Mesenchymal stem cell (in vitro differentiated cells and primary cell): Measurements from ENCODE around the gene MFNG.

ENCODE experiments used
- DNase-seq: peaks from one replicate; pipeline ENCODE4 v3.0.0-alpha.2; 2013
- H2AFZ ChIP-seq: one replicate; pipeline ENCODE4 v1.6.1; 2013; ENCODE audit warnings: low read depth, mild to moderate bottlenecking, control low read depth, inconsistent platforms, low read length, moderate library complexity
- H2AK5ac ChIP-seq: 2 replicates; pipeline ENCODE4 v1.6.1; 2013; ENCODE audit warnings: low read length, moderate library complexity, mild to moderate bottlenecking, inconsistent platforms; ENCODE audit not compliant: severe bottlenecking
- H2BK120ac ChIP-seq: one replicate; pipeline ENCODE4 v1.6.1; 2013; ENCODE audit warnings: low read depth, mild to moderate bottlenecking, inconsistent platforms, low read length, moderate library complexity
- H2BK12ac ChIP-seq, 2 experiments: one replicate each; pipeline ENCODE4 v1.6.1; 2013; ENCODE audit warnings: inconsistent platforms in 2 of 2, low read length in 2 of 2, mild to moderate bottlenecking in 2 of 2, moderate library complexity in 2 of 2, control low read depth in 1 of 2
- H2BK15ac ChIP-seq: one replicate; pipeline ENCODE4 v1.6.1; 2013; ENCODE audit warnings: mild to moderate bottlenecking, low read depth, inconsistent platforms; ENCODE audit not compliant: poor library complexity, severe bottlenecking
- H2BK5ac ChIP-seq: 2 replicates; pipeline ENCODE4 v1.6.1; 2013; ENCODE audit warnings: low read depth, mild to moderate bottlenecking, low read length, control low read depth, inconsistent platforms; ENCODE audit not compliant: poor library complexity, severe bottlenecking
- H3K14ac ChIP-seq, 2 experiments: one replicate each; pipeline ENCODE4 v1.6.1; 2013; ENCODE audit warnings: inconsistent platforms in 2 of 2, low read length in 2 of 2, control low read depth in 1 of 2, mild to moderate bottlenecking in 1 of 2, moderate library complexity in 1 of 2
- H3K18ac ChIP-seq, 2 experiments: one replicate each; pipeline ENCODE4 v1.6.1; 2013; ENCODE audit warnings: inconsistent platforms in 2 of 2, low read length in 2 of 2, control low read depth in 1 of 2, low read depth in 1 of 2, mild to moderate bottlenecking in 1 of 2
- H3K23ac ChIP-seq, 2 experiments: one replicate each; pipeline ENCODE4 v1.6.1; 2013; ENCODE audit warnings: inconsistent platforms in 2 of 2, low read length in 2 of 2, mild to moderate bottlenecking in 2 of 2, moderate library complexity in 2 of 2, control low read depth in 1 of 2
- H3K27ac ChIP-seq: 2 replicates; pipeline ENCODE4 v1.5.1; 2013; ENCODE audit warnings: mild to moderate bottlenecking, moderate library complexity, low read length, control low read depth, inconsistent platforms; ENCODE audit not compliant: poor library complexity, severe bottlenecking
- H3K27me3 ChIP-seq, 2 experiments: 2 replicates each; pipeline versions ENCODE4 v1.6.1 to v1.7.0; 2013; ENCODE audit warnings: low read length in 2 of 2, mild to moderate bottlenecking in 2 of 2, moderate library complexity in 2 of 2, control low read depth in 1 of 2, inconsistent platforms in 1 of 2; ENCODE audit not compliant: control insufficient read depth in 1 of 2, insufficient read depth in 1 of 2
- H3K36me3 ChIP-seq, 2 experiments: 2 replicates each; pipeline versions ENCODE4 v1.6.1 to v1.7.0; 2013; ENCODE audit warnings: low read length in 2 of 2, control low read depth in 1 of 2, inconsistent platforms in 1 of 2, low read depth in 1 of 2, mild to moderate bottlenecking in 1 of 2; ENCODE audit not compliant: insufficient read depth in 2 of 2, control insufficient read depth in 1 of 2
- H3K4ac ChIP-seq, 2 experiments: one replicate each; pipeline ENCODE4 v1.6.1; 2013; ENCODE audit warnings: inconsistent platforms in 2 of 2, low read length in 2 of 2, mild to moderate bottlenecking in 2 of 2, moderate library complexity in 2 of 2, control low read depth in 1 of 2, low read depth in 1 of 2
- H3K4me1 ChIP-seq: 2 replicates; pipeline ENCODE4 v1.6.1; 2013; ENCODE audit warnings: low read depth, low read length, control low read depth; ENCODE audit not compliant: control insufficient read depth, insufficient read depth
- H3K4me2 ChIP-seq: 2 replicates; pipeline ENCODE4 v1.6.1; 2013; ENCODE audit warnings: low read length, mild to moderate bottlenecking, inconsistent platforms; ENCODE audit not compliant: poor library complexity, severe bottlenecking
- H3K4me3 ChIP-seq, 2 experiments: 2 replicates each; pipeline versions ENCODE4 v1.5.1 to v1.7.0; 2013; ENCODE audit warnings: low read length in 2 of 2, mild to moderate bottlenecking in 2 of 2, control low read depth in 1 of 2, low read depth in 1 of 2; ENCODE audit not compliant: insufficient read depth in 1 of 2
- H3K79me1 ChIP-seq: replicated peaks from 2 replicates; pipeline ENCODE4 v1.6.1; 2013; ENCODE audit warnings: mild to moderate bottlenecking, control low read depth, low read length, inconsistent platforms; ENCODE audit not compliant: poor library complexity, severe bottlenecking
- H3K9ac ChIP-seq: 2 replicates; pipeline ENCODE4 v1.7.0; 2013; ENCODE audit warnings: mild to moderate bottlenecking, low read length, moderate library complexity
- H3K9me3 ChIP-seq: 2 replicates; pipeline ENCODE4 v1.7.0; 2013; ENCODE audit warnings: mild to moderate bottlenecking, low read length; ENCODE audit not compliant: control insufficient read depth
- H4K8ac ChIP-seq: one replicate; pipeline ENCODE4 v1.6.1; 2013; ENCODE audit warnings: inconsistent platforms, mild to moderate bottlenecking, low read length, moderate library complexity
- H4K91ac ChIP-seq: one replicate; pipeline ENCODE4 v1.6.1; 2013; ENCODE audit warnings: mild to moderate bottlenecking, low read length, inconsistent platforms
- WGBS: methylation state at CpG from one replicate; pipeline ENCODE4 v1.1.7; 2013; ENCODE audit warnings: mixed read lengths; 5-methylcytosine and 5-hydroxymethylcytosine counted together

Gene MFNG

DNA sequence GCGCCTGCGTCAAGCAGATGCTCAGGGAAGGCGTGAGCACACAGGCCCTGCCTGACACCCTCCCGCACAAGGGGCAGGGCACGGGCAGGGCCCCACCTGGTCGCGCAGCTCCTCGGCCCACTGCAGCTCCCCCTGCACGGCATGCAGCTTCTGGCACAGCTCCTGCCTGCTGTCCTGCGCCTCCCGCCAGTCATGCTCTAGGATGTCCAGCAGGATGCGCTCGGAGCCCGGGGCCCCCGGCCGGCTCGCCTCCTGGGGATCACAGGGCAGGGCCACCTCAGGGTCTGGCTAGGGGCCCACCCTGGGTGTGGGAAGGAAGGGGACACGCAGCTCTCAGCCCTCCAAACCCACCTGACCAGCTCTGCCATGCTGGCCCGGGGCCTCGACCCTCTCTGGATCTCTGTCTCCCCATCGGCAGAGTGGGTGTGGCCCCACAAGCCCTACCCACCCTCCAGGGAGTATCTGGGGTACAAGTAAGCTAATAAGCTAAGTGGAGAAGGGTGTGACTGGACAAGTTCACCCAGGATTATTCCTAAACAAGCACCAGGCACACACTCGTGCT lies 22.3 kb upstream of the MFNG start:
- no peak overlapping the region for H2BK120ac ChIP-seq
- no peak overlapping the region for H2AFZ ChIP-seq
- no peak for DNase-seq
- H4K8ac ChIP-seq: no peak overlapping the region
- H3K18ac ChIP-seq: peak overlapping the region in 1 of 2 experiments; percentile 38
- peaks cover 50% of the 10 kb centered on the region for H3K79me1 ChIP-seq
- no peak overlapping the region for H2BK12ac ChIP-seq
- no peak overlapping the region for H3K27ac ChIP-seq
- no peaks in the 10 kb centered on the region for H3K27me3 ChIP-seq
- H3K4me2 ChIP-seq: no peak overlapping the region
- H2BK15ac ChIP-seq: no peak overlapping the region
- H3K36me3 ChIP-seq: peaks cover 52 to 76% of the 10 kb centered on the region in 2 experiments
- 94% methylated on average over 13 of the region's 22 CpGs for WGBS
- H3K23ac ChIP-seq: no peak overlapping the region
- peak overlapping the region; percentile 36 for H3K9ac ChIP-seq
- H3K4me1 ChIP-seq: peaks cover 46% of the 10 kb centered on the region
- H3K14ac ChIP-seq: no peak overlapping the region
- H3K9me3 ChIP-seq: no peaks in the 10 kb centered on the region
- no peak overlapping the region for H3K4ac ChIP-seq
- no peak overlapping the region for H2BK5ac ChIP-seq
- H3K4me3 ChIP-seq: no peak overlapping the region
- H2AK5ac ChIP-seq: peak overlapping the region; percentile 89
- no peak overlapping the region for H4K91ac ChIP-seq

DNA sequence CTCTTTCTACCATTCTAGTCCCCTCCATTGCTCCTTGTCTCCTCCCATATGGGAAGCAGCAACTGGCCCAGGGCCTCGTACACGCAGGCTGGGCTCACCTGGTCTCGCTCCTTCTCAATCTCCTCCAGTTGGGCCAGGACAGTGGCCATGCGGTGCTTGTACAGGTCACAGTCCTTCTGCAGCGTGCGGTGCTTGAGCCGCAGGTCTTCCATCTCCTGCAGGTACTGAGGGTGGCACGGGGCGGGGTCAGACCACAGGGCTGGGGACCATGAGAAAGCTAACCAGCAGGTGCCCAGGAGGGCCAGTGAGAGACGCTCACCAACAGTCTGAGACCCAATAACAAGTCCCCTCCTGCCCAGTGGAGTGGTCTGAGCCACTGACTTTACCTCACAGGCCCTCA lies 21.5 kb upstream of the MFNG start:
- no peak overlapping the region for H2AFZ ChIP-seq
- H3K4me1 ChIP-seq: peaks cover 47% of the 10 kb centered on the region
- no peak for DNase-seq
- H3K18ac ChIP-seq: no peak overlapping the region
- H4K91ac ChIP-seq: no peak overlapping the region
- H3K79me1 ChIP-seq: peaks cover 52% of the 10 kb centered on the region
- no peak overlapping the region for H3K27ac ChIP-seq
- H3K27me3 ChIP-seq: no peaks in the 10 kb centered on the region
- 97% methylated on average over 10 of the region's 10 CpGs for WGBS
- no peak overlapping the region for H3K14ac ChIP-seq
- no peak overlapping the region for H3K4ac ChIP-seq
- H2AK5ac ChIP-seq: peak overlapping the region; percentile 15
- peaks cover 60 to 84% of the 10 kb centered on the region in 2 experiments for H3K36me3 ChIP-seq
- H2BK120ac ChIP-seq: no peak overlapping the region
- no peak overlapping the region for H3K23ac ChIP-seq
- no peak overlapping the region for H2BK12ac ChIP-seq
- H3K4me3 ChIP-seq: no peak overlapping the region
- H2BK5ac ChIP-seq: no peak overlapping the region
- H4K8ac ChIP-seq: no peak overlapping the region
- no peak overlapping the region for H2BK15ac ChIP-seq
- no peak overlapping the region for H3K4me2 ChIP-seq
- H3K9ac ChIP-seq: no peak overlapping the region
- H3K9me3 ChIP-seq: no peaks in the 10 kb centered on the region

DNA sequence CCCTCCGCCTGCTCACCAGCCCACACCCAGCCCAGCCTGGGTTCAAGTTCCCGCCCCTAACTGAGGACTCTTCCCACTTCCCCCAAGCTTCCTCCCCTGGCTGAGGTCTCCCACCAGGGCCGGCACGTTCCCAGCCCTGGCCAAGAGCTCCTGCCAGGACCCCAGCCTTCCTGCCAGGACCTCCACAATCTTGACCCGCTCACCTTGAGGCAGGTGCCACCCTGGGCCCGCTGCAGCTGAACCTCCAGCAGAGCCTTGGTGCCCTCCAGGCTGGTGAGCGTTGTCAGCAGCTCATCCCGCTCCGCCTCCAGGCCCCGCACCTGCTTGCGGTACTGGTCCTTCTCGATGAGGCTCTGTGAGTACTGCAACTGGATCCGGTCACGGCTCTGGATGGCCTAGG lies 19.8 kb upstream of the MFNG start:
- H3K4me2 ChIP-seq: no peak overlapping the region
- H2AFZ ChIP-seq: no peak overlapping the region
- peaks cover 69 to 90% of the 10 kb centered on the region in 2 experiments for H3K36me3 ChIP-seq
- H2AK5ac ChIP-seq: no peak overlapping the region
- H4K91ac ChIP-seq: no peak overlapping the region
- H3K4me1 ChIP-seq: peaks cover 53% of the 10 kb centered on the region
- no peak overlapping the region for H3K14ac ChIP-seq
- H3K4ac ChIP-seq: no peak overlapping the region
- peaks cover 52% of the 10 kb centered on the region for H3K79me1 ChIP-seq
- no peak overlapping the region for H3K23ac ChIP-seq
- no peaks in the 10 kb centered on the region for H3K27me3 ChIP-seq
- H2BK12ac ChIP-seq: no peak overlapping the region
- H3K27ac ChIP-seq: no peak overlapping the region
- no peak overlapping the region for H3K9ac ChIP-seq
- H3K9me3 ChIP-seq: no peaks in the 10 kb centered on the region
- no peak overlapping the region for H2BK15ac ChIP-seq
- DNase-seq: no peak
- H2BK5ac ChIP-seq: no peak overlapping the region
- 97% methylated on average over 12 of the region's 14 CpGs for WGBS
- H2BK120ac ChIP-seq: no peak overlapping the region
- no peak overlapping the region for H3K18ac ChIP-seq
- no peak overlapping the region for H4K8ac ChIP-seq
- H3K4me3 ChIP-seq: no peak overlapping the region

DNA sequence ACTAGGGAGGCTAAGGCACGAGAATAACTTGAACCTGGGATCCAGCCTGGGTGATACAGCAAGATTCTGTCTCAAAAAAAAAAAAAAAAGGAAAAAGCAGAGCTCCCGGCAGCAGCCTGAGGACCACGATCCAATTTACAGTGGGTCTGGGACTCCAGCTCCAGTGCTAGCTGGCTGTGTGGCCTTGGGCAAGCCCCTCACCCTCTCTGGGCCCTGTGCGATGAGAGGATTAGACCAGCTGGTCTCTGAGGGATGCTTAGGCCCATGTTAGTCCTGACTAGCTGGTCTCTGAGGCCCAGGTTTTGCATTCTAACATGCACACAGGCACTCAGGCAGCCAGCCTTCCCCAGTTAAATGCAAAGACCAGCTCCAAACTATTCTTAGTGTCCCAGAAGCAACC lies 19.4 kb upstream of the MFNG start:
- H3K14ac ChIP-seq: no peak overlapping the region
- H2BK12ac ChIP-seq: no peak overlapping the region
- no peak overlapping the region for H2BK120ac ChIP-seq
- peaks cover 52% of the 10 kb centered on the region for H3K79me1 ChIP-seq
- H3K27me3 ChIP-seq: no peaks in the 10 kb centered on the region
- H4K91ac ChIP-seq: no peak overlapping the region
- H3K4ac ChIP-seq: no peak overlapping the region
- peaks cover 57% of the 10 kb centered on the region for H3K4me1 ChIP-seq
- H3K23ac ChIP-seq: no peak overlapping the region
- no peak overlapping the region for H3K27ac ChIP-seq
- H3K9me3 ChIP-seq: no peaks in the 10 kb centered on the region
- H4K8ac ChIP-seq: no peak overlapping the region
- 91% methylated on average over 4 of the region's 4 CpGs for WGBS
- H2BK5ac ChIP-seq: no peak overlapping the region
- no peak for DNase-seq
- H3K4me2 ChIP-seq: no peak overlapping the region
- peak overlapping the region; percentile 50 for H2AK5ac ChIP-seq
- no peak overlapping the region for H3K9ac ChIP-seq
- peaks cover 73 to 89% of the 10 kb centered on the region in 2 experiments for H3K36me3 ChIP-seq
- no peak overlapping the region for H2BK15ac ChIP-seq
- H3K4me3 ChIP-seq: no peak overlapping the region
- no peak overlapping the region for H3K18ac ChIP-seq
- no peak overlapping the region for H2AFZ ChIP-seq
